Sigmoid colon (tissue), 4 donors: Measurements from ENCODE around the gene CCNE1.

Source experiments
- CTCF ChIP-seq, 4 experiments: fragments of 450-650 bp in 3 of 4; fragments of 200-600 bp in 1 of 4; IDR thresholded peaks; one replicate each; pipeline ENCODE4 v1.5.1; 2016 to 2019; ENCODE audit warnings: antibody characterized with exemption in 4 of 4, mild to moderate bottlenecking in 3 of 4, moderate library complexity in 2 of 4
- EP300 ChIP-seq, 4 donors: sonication (generic); formaldehyde crosslinking; IDR thresholded peaks; one replicate each; pipeline ENCODE4 v1.6.1; 2017; ENCODE audit warnings: antibody characterized with exemption in 4 of 4
- POLR2A ChIP-seq, 2 donors: fragments of 450-650 bp; IDR thresholded peaks; one replicate each; pipeline ENCODE4 v1.6.1; 2016; ENCODE audit warnings: antibody characterized with exemption in 2 of 2, mild to moderate bottlenecking in 2 of 2, moderate library complexity in 2 of 2

GRCh38 chr19:29871143-29871542 is 59.4 kb downstream of the CCNE1 start:
- TF ChIP-seq CTCF (IDR thresholded peaks at IDR 0.05) (no peak), EP300 (IDR thresholded peaks at IDR 0.05) (no peak), POLR2A (IDR thresholded peaks at IDR 0.05) (no peak)
